NK-92 (cell line): ENCODE data around the gene GALNT5.
"Not testable (repeated sequence)": the region's sequence is repeated elsewhere in the genome, so short reads cannot be mapped to it uniquely, and the experiment has no call there.

Experiments used
- DNase-seq: peaks from one replicate; lab custom pipeline; 2025; ENCODE audit not compliant: unreplicated experiment; lab: John Stamatoyannopoulos, UW

Gene GALNT5

DNA sequence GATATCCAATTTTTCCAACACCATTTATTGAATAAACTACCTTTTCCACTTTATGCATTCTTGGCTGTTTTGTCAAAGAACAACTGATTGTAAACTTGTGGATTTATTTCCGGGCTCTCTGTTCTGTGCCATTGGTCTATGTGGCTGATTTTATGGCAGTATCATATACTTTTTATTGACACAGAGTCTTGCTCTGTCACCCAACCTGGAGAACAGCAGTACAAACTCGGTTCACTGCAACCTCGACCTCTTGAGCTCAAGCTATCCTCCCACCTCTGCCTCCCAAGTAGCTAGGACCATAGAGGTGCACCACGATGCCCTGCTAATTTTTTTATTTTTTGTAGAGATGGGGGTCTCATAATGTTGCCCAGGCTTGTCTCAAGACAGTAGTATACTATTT is 6.7 kb upstream of the GALNT5 start:
- DNase-seq: no peak

- DNase-seq: no peak
These were observed 5.6 kb upstream of the GALNT5 start for GRCh38 chr2:157251932-157252331.

GRCh38 chr2:157252529-157252928 is 5.0 kb upstream of the GALNT5 start:
- DNase-seq: no peak

DNA sequence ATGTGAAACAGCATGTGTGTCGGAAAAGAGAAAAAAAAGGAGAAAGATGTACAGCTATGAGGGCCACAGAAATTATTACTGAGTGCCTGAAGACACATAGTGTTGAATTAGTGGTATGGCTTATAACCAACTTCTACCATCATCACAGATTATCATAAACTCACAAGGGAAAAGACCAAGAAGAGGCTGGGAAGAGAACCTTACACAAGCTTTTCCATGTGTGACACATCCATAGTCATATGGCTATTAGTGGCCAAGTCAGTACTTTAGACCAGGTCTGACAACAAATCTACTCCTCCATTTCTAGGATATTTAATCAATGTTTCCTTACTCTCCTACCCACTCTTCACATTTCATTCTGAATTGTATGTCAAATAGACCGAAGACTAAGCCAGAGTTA is 3.5 kb upstream of the GALNT5 start:
- no peak for DNase-seq

- no peak for DNase-seq
These were observed 1.8 kb upstream of the GALNT5 start for GRCh38 chr2:157255746-157256145.

- DNase-seq: no peak
These were observed 879 bp upstream of the GALNT5 start for GRCh38 chr2:157256626-157257025.

DNA sequence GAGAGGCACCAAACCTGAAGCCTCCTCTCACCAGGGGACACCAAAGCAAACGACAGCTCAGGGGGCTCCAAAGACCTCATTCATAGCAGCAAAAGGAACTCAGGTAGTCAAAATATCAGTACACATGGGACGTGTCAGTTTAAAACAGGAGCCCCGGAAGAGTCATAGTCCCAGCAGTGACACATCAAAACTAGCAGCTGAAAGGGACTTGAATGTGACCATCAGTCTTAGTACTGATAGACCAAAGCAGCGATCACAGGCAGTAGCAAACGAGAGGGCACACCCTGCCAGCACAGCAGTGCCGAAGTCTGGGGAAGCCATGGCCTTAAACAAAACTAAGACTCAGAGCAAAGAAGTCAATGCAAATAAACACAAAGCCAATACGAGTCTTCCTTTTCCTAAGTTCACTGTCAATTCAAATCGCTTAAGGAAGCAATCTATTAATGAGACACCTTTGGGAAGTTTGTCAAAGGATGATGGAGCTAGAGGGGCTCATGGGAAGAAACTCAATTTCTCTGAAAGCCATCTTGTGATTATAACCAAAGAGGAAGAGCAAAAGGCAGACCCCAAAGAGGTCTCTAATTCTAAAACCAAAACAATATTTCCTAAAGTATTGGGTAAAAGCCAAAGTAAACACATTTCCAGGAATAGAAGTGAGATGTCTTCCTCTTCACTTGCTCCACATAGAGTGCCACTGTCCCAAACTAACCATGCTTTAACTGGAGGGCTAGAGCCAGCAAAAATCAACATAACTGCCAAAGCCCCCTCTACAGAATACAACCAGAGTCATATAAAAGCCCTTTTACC is 1.2 kb downstream of the GALNT5 start:
- no peak for DNase-seq

GRCh38 chr2:157259386-157259785 is 1.9 kb downstream of the GALNT5 start:
- no peak for DNase-seq

- no peak for DNase-seq
These were observed 2.5 kb downstream of the GALNT5 start for GRCh38 chr2:157259960-157260359.

DNA sequence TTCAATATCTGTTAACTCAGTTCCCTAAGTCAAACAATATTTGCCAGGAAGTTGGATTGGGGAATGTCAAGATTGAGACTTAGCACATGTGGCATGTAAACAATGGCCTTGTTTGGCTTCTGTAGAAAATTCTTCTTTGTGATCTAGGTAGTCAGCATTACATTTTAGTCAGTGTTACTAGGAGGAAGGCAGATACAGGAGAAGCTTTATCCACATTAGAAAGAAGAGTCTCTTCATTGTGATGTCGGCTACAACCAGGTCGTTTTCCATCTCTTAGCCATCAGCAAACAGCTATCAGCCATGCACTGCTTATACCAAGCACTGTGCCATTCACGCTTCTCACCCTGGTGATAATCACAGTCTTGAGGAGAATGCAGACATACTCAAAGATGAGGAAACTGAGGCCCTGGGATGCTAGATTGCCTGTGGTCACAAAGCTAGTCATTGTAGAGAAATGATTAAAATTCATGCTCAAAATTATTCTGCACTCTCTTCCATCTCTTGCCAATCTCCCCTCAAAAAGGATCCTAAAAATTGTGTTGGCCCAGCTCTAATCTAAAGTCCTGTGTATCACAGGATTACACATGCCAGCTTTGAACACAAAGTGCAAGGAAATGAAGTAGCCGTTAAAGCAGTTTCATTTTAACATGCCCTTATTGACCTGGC is 3.2 kb downstream of the GALNT5 start:
- DNase-seq: no peak

- no peak for DNase-seq
These were observed 3.8 kb downstream of the GALNT5 start for GRCh38 chr2:157261199-157261782.

GRCh38 chr2:157262248-157262647 is 4.7 kb downstream of the GALNT5 start:
- DNase-seq: no peak

DNA sequence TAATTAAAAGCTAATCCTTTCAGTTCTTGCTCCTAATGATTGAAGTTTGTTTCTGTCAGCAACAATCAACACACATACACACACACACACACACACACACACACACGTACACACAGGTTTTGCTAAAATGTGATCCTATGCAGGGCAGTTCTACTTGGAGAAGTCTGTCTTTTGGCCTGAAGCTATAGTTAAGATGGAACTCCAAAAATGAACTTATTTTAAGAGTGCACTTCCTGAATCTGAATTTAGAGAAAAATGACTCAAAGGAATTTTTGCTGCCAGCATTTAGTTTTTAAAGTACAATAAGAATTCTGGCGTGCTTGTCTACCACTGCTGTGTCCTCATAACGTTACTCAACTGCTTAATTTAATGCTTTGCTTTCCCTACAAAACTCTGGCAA is 6.6 kb downstream of the GALNT5 start:
- no peak for DNase-seq

DNA sequence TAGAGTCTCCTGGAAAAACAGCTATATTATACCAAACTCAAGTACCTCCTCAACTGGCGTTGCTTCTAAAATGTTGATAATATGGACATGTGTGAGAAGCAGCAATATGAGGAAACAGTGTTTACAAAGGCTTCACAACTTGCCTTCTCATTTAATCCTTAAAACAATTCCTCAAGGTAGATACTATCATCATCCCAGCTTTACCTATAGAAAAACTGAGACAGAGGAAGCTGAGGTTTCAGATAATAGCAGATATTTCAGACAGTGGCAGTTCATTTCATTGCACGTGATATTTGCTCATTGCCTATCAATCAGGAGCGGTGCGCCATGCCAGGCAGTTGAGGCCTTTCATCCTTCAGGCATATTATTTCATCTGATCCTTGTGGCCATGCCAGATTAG is 8.3 kb downstream of the GALNT5 start:
- no peak for DNase-seq

GRCh38 chr2:157267476-157267875 is 10.0 kb downstream of the GALNT5 start:
- no peak for DNase-seq

DNA sequence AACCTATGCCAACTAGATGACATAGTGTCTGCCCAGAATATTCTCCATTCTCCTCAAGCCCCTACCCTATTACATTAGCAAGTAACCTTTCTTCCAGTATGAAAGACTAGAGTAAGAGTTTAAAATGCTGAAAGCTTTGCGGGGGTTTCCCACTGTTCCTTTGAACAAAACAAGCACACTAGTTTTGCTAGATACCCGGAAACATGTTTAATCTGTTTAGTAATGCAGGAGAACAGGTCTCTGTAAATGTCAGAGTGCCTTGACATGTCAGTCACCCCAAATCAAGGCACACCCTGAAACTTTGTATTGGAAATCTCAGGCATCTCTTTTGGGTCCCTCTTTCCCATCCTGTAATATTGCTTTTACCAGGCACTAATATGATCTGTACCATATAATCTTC is 11.6 kb downstream of the GALNT5 start:
- DNase-seq: no peak

DNA sequence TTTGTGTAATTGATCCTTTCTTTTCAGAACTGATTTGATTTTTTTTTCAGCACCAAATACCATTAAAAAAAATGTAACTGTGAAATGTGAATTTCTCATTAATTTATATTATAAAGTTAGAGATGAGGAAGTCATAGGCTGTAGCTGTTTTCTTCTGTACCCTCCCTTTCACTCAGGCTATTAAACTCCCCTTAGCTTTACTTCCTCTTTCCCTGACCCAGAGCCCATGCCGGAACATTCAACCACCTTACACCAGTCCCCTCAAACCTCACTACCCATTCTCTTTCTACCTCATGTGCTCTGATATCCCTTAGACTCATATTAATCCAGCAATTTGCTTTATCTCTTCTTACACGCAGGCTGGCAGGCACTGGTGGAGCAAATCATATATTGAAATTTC is 12.4 kb downstream of the GALNT5 start:
- DNase-seq: no peak

DNA sequence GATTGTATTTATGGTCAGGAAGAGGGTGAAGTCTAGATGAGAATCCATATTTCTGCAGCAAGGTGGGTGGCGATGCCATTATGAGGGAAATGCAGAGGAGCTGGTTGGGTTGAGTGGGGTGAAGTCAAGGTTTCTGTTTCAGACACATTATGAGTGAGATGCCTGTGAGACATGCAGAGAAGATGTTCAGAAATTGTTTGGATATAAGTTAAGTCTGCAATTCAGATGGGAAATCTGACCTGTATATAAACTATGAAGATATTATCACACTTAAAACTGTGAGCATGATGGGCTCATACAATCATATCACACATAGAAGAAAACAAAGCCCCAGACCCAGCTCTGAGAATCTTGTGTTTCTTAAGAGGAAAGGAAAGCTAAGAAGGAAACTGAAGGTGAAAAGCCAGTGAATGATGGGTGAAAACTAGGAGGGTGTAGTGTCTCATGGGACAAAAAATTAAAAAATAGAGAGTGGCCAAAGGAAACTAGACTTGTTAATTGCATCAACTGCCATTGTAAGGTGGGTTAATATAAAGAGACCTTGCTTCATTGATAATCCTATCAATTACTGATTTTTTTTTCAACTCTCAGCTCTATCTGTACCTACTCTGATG is 14.2 kb downstream of the GALNT5 start:
- no peak for DNase-seq

DNA sequence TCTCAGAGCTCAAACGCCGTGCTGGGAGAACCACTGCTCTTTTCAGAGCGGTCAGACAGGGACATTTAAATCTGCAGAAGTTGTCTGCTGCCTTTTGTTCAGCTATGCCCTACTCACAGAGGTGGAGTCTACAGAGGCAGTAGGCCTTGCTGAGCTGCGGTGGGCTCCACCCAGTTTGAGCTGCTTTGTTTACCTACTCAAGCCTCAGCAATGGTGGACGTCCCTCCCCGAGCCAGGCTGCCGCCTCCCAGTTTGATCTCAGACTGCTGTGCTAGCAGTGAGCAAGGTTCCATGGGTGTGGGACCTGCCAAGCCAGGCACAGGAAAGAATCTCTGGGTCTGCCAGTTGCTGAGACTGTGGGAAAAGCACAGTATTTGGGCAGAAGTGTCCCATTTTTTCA is 21.8 kb downstream of the GALNT5 start:
- DNase-seq: not testable (repeated sequence)

GRCh38 chr2:157281316-157281715 is 23.8 kb downstream of the GALNT5 start:
- no peak for DNase-seq

DNA sequence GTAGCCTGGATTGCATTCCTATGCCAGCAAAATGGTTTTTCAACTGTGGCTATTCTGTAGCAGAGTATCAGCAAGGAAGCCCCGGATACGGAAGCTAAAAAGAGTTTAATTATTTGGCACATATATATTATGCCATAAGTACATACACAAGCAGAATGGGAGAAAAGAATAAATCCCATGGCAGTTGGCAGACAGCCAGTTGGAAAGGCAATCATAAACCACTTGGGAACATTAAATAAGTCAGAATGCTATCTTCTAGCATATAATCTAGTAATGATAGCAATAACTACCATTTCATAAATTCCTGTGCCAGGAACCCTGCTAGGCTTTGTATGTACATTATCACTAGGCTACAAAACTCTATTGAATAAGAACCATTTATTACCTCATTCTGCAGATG is 26.0 kb downstream of the GALNT5 start:
- no peak for DNase-seq

DNA sequence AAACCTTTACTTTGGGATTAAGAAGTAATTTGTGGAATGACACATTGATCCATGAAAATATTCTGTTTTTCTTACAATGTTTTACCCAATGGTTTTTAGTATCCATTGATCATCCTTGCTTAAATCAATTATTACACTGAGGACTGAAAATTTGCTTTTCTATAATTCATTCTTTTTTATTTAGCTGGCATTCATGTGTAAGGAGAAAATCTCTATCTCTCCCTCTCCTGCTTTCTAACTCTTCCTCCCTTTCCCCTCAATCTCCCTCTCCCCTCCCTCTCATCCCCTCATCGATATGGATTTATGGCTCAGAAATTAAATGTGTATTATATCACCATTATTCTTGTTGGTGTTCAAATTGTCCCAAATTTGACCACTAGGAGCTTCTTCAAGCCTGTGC is 29.7 kb downstream of the GALNT5 start:
- no peak for DNase-seq
